ENCODE data around the gene ARHGAP26.

Gene ARHGAP26

DNA sequence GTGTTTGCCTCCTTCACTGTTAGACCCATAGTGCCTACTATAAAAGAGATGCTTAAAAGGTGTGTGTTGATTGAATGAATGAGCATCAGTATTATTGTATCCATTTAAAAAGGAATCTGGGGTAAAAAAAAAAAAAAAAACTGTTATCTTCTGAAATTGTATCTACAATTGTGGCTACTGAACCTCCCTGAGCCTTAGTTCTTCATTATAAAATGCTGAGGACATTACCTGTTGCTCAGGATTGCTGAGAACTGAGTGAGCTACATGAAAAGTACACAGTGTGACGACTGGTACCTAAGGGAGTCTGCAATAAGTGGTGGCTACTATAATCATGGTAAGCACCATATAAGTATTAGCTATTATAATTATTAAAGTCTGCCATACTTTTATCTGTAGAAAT, 362.6 kb downstream of the ARHGAP26 start:
- no peak for DNase-seq

DNA sequence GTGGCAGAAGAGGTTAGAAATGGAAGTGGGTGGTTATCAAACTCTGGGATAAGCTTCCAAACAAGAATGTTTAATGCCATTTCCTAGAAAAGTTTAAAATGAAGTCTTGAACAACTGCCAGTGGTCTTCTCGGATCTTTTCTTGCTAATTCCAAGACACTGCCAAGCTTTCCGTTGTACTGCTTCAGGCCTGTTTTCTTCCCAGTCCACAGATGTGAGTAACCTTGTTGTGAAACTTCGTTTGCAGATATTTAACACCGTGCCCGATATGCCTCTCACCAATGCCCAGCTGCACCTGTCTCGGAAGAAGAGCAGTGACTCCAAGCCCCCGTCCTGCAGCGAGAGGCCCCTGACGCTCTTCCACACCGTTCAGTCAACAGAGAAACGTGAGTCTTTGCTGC, 363.5 kb downstream of the ARHGAP26 start:
- DNase-seq, result no peak

DNA sequence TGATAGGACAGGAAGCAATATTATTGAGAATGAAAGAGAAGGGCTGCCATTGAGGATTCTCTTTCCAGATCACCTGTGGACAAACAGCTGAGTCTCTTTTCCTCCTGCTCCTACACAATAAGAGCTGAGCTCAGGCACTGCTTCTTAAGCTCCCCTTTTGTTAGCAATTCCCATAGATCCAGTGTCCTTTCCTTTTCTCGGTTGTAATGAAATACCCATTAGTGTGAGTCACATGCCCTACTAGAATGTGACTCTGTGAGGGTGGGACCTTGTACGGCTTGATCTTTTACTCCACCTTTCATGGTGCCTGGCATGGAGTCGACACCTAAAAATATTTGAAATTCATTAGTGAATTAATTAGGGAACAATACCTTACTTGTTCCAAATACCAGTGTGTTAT, 364.1 kb downstream of the ARHGAP26 start:
- DNase-seq, result no peak

DNA sequence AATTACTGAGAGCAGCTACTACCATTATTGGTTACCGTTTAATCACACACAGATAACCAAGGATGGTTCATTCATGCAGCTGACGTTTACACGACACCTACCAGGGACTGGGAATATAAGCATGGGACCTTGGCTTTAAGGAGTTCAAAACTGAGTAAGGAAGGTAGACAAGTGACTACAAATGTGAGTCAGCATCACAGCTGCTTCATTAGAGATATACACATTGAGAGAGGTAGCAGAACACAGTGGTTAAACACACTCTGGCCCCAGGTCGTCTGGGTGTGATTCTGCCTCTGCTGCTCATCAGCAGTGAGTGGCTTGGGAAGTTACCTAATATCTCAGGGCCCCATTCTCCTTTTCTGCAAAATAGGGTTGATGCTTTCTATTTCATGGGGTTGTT, 364.7 kb downstream of the ARHGAP26 start:
- no peak for DNase-seq

DNA sequence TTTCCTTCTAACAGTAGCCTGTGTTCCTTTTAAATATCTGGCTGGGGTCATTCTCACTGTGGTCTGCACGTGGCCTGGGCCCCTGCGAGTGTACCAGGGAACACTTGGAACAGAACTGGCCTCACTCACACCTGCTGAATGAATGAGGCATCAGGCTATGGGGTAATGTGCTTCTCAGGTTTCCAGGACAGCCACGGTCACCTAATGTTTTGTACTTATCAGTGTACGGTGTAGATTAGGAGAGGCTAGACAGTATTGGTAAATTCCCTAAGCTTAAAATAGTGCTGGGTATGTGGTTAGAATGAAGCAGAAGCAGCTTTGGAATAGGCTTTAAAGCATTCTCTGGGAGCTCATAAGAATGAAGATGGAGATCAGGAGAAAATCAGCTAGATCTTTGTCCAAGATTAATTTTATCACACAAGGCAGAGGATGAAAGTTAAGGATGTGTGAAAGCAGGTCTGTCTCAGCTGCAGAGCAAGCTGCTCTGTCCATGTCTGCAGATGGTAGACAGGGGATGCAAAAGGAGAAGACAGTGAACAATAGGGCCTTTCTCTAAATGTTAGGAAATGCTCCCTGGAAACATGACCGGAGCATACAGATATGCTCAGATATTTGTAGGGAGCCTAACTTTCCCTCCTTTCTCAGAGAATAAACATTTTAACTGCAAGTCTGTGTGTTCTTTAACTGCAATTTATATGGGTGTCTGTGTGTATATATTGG, 365.8 kb downstream of the ARHGAP26 start:
- no peak for DNase-seq

GRCh38 chr5:143138839-143139238, 368.7 kb downstream of the ARHGAP26 start:
- no peak for DNase-seq

DNA sequence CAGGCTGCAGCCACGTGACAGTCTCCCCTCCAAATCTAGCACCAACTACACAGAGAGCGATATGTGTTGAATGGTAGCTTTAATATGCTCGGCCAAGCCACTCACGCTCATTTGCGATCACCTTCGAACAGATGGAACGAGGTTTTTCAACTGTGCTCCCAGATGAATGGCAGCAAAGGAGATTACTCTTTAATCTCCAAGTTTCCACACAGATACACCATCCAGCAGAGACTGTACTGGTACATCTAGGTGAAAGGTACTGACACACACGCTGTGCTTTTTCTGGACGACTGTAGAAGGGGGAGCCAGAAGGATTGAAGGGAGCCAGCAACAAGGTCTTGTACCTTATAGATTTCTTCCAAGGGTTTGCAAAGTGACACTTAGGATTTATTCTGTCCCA, 369.4 kb downstream of the ARHGAP26 start:
- no peak for DNase-seq

- DNase-seq, result no peak
Measured at GRCh38 chr5:143140492-143141203, 370.5 kb downstream of the ARHGAP26 start.

GRCh38 chr5:143141652-143142051, 371.5 kb downstream of the ARHGAP26 start:
- no peak for DNase-seq

DNA sequence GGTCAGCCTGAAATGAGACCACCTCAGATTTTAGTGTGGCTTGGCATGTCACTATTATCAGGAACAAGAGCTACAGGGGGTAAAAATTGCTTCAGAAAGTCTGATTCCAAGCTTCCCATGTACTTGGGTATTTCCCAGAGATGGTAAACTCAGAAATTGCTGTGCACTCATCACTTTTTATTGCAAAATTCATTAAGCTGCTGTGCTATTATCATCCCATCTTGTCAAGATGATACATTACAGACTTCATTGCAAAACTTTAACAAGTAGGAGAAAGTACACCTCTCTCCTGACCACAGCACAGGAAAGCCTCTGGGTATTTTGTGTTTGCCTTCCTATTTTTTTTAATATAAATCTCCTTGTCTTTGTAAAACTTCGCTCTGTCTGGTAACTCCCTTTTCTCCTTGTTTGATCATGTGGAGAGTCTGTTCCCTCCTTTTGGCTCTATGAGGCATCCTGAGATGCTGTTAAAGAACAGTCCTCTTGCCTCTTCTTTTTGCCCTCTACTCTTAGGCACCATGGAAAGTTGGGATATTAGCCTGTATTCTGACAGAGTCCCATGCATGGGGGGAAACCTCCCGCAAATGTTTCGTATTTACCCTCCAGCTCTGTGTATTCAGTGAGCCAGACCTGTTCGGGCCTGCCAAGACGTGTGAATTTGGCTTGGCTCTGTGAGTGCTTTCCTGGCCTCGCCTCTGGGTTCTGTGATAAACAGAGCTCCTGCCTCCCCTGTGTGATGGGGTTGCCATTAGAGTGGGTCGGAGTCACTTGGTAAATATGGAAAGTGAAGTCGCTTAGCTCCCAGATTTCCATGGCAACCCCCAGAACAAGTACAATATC, 372.6 kb downstream of the ARHGAP26 start:
- no peak for DNase-seq

DNA sequence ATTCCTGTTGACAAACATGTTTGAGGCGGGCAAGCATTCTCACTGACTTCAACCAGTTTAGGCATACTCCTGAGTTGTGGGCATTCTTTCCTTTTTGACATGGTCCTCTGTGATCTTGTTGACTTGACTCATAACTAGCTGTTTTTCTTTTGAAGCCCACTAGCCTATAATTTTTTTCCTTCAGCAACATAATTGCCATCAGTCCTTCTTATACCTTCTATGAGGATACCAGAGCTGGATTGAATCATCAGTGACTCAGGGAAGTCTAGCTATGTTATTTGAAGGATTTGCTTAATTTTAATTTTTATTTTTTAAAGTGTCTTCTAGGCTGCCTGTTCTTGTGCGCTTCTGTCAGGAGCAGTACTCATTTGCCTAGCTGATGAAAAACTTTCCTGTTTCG, 373.8 kb downstream of the ARHGAP26 start:
- no peak for DNase-seq

DNA sequence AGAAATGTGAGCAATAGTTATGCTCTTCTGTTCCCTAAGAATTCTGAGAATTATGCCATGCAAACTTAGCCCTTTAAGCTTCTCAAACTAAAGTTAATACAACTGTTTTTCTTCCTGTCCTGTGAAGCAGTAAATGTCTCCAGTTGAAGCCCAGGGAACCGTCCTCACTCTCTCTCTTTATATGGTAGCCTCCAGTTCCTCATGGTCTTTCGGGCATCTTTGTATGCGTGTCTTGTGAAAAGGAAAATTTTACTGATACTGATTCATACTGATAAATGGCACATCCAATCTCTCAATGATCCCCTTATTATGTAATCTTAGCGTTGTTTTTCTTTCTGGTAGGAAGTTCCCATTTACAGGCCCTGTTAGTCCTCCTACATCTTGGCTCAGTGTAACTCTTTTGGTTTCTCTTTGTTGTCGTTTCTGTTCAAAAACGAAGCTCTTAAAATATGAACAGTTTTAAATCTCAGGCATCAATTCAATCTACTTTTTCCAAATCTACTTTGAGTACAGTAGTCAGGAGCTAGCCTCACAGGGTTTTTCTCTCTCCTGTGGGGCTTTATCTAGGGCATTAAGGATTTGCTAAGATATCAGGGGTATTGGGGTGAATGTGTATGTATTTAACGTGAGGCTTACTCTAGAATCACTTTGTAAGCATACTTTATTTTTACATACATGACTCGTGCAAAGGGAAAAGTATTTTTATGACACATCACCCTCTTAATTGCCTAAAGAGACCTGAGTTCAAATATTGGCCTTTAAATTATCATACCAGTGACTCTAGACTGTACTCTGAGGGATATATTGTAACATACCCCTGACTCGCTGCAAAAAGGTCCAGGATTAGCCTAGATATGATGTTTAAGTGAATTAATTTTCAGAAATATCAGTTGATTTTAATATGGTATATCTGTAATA, 375.3 kb downstream of the ARHGAP26 start:
- no peak for DNase-seq

DNA sequence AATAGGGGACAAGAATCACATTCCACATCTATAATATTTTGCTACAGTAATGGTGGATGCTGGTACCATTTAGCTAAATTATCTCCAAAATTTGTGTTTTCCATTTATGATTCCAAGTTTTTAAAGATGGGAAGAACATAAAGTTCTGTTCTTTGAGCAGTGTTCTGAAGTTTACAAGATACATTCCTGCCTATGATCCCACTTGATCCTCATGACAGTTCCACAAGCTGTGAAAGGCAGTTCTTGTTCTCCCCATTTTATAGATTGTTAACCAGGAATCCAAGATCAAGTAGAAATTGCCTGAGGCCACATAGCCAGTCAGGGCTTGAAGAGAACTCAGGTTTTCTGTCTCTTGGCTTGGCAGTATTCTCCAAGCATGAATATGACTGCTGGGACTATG, 376.0 kb downstream of the ARHGAP26 start:
- DNase-seq, result no peak

- no peak for DNase-seq
Measured at GRCh38 chr5:143147383-143147782, 377.2 kb downstream of the ARHGAP26 start.

- no peak for DNase-seq
Measured at GRCh38 chr5:143147902-143148301, 377.7 kb downstream of the ARHGAP26 start.

- no peak for DNase-seq
Measured at GRCh38 chr5:143148771-143149170, 378.6 kb downstream of the ARHGAP26 start.

GRCh38 chr5:143149759-143150158, 379.6 kb downstream of the ARHGAP26 start:
- DNase-seq, result no peak

DNA sequence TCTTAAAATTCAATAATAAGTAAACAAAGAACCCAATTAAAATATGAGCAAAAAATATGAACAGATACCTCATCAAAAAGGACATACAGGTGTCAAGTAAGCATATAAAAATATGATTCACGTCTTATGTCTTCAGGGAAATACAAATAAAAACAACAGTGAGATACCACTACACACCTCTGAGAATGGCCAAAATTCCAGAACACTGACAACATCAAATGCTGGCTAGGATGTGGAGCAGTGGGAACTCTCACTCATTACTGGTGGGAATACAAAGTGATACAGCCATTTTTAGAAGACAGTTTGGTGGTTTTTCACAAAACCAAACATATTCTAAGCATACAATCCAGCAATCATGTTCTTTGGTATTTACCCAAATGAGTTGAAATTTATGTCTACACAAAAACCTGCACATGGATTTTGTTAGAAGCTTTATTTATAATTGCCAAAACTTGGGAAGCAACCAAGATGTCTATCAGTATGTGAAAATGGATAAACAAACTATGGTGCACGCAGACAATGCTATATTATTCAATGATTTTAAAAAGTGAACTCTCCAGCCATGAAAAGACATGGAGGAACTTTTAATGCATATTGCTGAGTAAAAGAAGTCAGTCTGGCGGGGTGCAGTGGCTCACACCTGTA, 381.0 kb downstream of the ARHGAP26 start:
- no peak for DNase-seq

DNA sequence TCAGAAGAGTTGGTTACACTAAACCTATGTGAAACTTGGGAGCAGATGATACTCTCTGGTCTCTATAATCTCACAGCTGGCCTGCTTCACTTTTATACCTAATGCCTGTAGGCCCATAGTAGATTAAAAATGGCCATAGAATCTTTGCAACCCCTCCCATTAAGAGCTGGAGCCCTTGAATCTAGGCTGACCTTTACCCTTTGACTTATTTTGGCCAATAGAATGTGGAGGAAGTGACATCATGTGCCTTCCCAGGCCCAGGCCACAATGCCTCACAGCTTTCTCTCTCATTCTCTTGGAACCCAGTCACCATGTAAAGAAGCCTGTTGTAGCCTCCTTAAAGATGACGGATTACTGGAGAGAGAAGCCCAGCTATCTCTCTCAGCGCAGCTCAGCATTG, 382.3 kb downstream of the ARHGAP26 start:
- no peak for DNase-seq

DNA sequence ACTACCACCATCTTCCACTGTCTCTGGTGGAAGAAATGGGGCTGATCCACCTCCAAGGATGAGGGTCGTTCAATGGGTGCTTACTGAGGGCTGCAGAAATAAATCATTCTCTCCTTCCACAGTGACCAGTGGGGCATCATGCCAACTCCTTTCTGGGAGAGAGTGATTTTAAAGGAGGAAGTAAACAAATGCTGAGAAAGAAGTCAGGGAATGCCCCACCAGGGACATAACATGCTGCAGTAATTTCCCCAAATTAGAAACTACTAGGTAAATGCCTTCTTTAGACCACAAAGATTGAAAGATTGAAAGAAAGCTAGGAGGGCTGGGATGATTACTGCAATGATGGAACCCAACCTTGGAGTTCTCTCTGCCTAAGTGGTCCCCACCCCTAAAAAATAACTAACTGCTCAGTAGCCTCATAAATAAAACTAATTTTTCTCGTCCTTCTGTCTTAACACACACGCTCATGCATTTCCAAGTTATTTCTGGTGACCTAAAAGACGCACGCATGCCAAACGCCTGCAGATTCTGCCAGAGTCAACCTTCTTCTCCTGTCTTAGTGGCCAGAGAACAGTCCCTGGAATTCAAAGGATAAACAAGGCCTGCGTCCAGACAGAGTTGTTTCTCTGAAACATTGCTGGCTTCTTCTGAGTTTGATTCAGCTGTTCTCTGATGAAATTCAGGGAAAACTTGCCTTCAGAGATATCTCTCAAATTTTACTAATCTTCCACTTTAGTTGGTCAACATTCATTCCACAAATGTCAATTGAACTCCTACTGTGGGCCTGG, 383.3 kb downstream of the ARHGAP26 start:
- no peak for DNase-seq

Data from activated T-cell treated with anti-CD3 and anti-CD28 coated beads, Interleukin-2, amount 50 U/mL, for 48 hours (primary cell).